GM18517 (cell line): ENCODE results near the gene LENG8.
"Not testable (repeated sequence)": the region's sequence is repeated elsewhere in the genome, so short reads cannot be mapped to it uniquely, and the experiment has no call there.

Experiments used
- ATAC-seq: cut with Tn5 transposase; IDR thresholded peaks from one replicate; pipeline ENCODE4 v1.9.1; 2021; ENCODE audit warnings: mild to moderate bottlenecking, moderate library complexity; ENCODE audit not compliant: unreplicated experiment

Gene LENG8

DNA sequence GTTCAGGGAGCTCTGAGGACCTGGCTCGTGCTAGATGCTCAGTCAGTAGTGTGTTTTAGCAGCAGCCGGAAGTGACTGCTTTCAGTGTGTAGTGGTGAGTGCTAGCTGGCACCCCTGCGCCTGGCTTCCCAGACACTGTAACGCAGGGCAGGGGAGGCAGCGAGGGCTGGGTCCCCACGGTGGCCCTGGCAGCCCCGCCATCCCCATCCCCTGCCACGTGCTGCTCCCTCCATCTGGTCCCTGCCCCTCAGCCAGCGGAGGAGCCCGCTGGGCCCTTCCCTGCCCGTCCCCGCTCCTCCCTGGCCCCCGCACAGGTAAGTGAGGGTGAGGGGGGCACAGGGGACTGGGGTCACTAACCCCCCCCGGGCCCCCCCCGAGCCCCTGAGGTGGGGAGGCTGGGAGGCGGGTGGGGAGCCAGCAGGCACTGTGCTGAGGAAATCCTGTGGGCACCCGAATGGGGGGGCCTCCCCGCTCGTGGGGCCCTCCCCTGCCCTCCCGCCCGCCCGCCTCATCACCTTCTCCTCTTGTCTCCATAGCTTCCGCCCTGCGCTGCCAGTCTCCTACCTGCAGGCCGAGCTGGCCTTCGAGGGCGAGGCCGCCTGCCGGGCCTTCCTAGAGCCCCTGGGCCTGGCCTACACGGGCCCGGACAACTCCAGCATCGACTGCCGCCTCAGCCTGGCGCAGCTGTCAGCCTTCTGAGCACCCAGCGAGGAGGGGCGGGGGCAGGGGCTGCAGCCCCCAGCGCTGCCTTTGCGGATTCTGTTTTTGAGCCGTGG is 11.4 kb downstream of the LENG8 start:
- no peak for ATAC-seq

DNA sequence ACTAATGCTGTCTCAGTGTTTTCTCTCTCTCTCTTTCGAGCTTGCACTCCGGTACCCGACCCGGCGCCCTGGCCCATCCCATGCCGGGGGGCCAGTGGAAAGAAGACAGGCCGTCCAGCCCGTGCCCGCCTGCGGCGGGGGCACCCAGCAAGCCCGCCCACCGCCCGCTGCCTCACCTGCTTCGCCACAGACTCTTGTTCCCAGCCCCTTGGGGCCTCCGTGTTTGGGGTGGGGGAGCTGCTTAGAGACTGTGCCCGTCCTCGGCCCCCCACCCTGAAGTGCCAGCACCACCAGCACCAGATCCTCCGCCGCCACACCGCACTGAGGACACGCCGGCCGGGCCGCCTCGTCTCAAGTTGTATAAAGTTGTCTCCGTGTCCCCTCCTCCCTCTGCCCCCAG is 12.2 kb downstream of the LENG8 start:
- no peak for ATAC-seq

DNA sequence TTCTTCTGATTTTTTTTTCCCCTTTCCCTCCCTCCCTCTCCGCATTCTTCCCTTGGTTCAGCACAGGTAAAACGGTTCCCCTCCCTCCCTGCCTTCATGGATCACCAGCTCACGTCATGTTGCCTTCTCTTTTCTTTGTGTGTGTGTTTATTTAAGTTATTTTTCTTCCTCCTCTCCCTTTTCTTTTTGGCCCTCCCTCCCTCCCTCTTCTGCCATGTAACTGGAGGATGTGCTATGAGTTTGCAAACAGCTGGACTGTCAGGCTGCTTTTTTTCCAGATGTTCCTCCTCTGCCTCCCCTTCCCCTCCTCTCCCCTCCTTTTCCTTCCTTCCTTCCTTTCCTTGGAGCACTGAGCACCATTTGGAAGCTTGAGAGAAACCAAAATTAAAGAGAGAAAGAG is 12.6 kb downstream of the LENG8 start:
- ATAC-seq, result no peak

DNA sequence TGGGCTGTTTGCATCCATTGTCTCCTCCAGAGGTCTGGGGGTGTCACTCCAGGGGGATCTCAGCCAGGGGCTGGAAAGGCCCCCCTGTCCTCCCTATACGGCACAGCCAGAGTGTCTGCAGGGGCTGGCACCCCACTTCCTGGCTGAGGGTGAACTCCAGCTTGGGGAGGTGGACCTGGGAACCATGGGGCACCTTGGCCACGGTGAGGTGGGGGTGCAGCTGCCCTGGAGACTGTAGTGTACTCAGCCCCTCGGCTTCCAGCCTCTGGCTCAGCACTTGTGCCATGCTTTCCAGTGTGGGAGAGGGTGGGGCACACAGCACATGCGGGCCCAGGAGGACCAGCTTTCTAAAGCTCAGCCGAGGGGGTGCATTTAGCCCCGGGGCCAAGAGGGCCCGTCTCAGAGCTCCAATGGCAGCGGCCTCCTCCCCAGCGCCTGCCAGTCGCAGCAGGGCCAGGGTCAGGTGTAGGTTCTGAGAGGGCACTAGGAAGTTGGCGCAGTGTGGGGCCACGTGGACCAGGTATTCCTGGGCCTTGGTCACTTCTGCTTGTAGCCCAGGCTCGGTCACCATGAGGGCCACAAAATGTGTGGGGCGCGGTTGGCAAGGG is 13.2 kb downstream of the LENG8 start:
- ATAC-seq, result no peak

DNA sequence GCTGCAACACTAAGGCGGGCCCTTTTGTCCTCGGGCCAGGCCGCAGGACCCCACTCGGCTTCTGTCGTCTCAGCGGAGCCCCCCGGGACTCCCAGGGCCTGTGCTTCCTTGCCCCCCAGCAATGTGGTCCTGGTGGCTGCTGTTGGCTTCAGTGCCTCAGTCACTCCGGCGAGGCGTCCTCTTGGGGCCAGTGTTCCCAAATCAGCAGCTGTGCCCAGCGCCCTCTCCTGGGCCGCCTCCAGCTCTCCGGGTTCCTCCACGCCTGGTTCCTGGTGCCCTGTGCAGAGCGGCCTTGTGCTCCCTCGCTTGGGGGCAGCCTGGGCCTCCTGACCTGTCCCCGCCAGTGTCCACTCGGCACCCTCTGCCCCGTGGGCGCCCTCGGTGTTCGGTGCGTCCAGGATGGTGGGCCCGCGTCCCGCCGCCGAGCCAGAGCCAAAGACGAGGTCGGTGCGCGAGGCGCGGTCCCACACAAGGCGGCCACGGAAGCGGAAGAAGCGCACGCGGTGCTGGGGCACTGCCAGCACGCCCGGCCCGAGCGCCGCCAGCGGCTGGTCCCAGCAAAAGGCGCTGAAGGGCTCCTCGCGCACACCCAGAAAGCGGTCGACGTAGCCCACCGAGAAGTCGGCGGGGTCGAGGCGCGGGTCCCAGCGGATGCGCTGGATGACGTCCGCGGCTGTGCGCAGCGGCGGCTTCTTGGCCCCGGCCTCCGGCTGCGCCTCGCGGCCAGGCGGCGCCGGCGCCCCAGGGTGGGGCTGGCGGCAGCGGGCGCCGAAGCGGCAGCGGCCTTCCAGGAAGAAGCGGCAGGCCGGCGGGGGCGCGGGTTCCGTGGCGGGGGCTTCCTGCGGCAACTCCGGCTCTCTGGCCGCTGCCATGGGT is 13.9 kb downstream of the LENG8 start:
- ATAC-seq, result peak; percentile 9

DNA sequence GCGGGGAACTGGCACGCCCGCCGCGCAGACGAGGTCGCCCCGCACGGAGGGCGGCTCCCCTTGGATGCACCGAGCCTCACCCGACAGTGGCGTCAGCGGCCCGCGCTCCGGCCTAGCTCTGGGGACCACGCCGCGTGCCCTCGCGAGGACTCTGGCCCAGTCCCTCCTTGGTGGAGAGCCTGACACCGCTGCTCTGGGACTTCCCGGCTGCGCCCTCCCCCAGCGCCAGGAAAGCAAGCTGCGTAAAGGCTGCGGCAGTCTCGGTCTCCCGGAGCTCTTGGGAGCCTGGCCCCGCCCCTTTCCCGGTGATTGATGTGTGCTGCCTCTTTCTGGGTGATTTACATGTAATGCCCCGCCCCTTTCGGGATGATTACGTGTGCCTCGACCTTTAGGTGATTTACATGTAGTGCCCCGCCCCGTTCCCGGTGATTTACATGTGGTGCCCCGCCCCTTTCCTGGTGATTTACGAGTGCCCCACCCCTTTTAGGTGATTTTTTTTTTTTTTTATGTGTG is 14.6 kb downstream of the LENG8 start, which contains the start of gene LENG9:
TSS of gene LENG9 (minus strand) at position 248 of the 513 bp plus-strand sequence. CDS start 252 bp downstream, outside the sequence.
- ATAC-seq, result peak; percentile 67

DNA sequence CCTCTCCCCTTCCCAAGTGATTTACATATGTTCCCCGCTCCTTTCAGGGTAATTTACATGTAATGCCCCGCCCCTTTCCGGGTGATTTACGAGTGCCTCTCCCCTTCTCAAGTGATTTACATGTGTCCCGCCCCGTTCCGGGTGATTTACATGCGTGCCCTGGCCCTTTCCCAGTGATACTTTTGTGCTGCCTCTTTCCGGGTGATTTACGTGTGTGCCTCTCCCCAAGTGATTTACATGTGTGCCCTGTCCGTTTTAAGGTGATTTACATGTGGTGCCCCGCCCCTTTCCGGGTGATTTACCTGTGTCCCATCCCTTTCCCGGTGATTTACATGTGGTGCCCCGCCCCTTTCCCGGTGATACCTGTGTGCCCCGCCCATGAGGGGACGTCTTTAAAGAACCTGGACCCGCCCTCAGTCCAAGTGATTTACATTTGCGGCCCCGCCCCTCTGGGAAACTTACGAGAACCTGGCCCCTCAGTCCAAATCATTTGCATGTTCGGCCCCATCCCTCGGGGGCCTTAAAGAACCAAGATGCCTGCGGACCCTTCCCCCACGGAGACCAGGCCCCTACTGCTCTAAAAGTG is 15.1 kb downstream of the LENG8 start:
- ATAC-seq, result peak; percentile 49

DNA sequence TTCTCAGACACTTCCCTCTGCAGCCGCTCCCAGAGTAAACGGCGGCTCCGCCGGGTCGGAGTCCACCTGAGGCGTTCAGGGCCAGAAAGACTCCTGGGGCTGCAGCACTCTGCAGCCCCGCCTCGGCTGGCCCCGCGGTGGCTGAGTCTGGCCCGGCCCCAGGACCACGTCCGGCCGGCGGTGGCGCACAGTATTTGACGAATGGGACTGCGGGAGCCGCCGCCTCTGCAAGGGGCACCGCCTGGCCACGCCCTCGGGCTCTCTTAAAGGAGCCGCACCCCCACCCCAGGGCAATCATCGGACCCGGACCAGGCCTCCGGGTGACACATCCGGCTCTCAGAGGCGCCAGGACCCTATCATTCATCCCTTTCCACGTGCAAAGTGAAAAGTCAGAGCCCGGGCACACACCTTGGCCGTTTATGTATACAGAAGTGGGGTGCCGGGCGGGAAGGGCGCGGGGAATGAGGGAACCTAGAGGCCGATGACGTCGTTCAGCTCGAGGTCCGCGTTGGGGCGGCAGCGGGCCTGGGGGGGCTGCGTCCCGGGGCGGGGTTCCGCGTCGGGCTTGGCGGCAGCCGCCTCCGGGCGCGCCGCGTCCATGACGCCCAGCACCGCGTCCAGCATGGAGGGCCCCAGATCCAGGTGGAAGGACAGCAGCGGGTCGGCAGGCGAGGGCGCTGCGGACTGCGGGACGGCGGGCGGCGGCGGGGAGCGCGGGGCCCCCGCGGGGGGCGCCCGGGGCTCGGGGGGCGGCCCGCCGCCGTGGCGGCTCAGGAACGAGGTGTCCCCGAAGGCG is 15.8 kb downstream of the LENG8 start:
- peak; percentile 34 for ATAC-seq

DNA sequence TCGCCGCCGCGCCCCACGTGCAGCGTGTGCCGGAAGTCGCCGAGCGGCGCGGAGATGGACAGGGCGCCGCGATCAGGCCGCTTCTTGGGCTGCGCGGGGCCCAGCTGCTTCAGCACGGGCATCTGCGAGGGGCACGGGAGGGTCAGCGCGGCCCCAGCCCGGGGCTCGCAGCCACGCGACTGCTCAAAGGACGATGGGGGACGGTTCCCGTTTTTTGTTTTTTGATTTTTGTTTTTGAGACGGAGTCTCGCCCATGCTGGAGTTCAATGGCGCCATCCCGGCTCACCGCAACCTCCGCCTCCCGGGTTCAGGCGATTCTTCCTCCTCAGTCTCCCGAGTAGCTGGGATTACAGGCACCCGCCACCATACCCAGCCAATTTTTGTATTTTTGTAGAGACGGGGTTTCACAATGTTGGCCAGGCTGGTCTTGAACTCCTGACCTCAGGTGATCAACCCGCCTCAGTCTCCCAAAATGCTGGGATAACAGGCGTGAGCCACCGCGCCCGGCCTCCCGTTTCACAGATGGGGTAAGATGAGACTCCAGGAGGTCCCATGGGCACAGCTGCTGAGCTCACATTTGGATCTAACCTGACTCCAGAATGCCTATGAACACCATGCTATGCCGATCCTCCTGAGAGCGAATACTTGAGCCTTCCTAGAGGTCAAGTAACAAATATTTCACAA is 16.6 kb downstream of the LENG8 start:
- no peak for ATAC-seq

DNA sequence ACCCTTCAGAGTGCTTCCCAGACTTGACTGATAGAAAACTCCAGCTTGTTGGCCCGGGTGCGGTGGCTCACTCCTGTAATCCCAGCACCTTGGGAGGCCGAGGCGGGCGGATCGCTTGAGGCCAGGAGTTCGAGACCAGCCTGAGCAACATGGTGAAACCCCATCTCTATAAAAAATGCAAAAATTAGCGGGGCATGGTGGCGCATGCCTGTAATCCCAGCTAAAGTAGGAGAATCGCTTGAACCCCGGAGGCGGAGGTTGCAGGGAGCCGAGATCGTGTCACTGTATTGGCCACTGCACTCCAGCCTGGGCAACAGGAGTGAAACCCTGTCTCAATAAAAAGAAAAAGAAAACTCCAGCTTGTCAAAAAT is 17.1 kb downstream of the LENG8 start:
- ATAC-seq, result not testable (repeated sequence)

DNA sequence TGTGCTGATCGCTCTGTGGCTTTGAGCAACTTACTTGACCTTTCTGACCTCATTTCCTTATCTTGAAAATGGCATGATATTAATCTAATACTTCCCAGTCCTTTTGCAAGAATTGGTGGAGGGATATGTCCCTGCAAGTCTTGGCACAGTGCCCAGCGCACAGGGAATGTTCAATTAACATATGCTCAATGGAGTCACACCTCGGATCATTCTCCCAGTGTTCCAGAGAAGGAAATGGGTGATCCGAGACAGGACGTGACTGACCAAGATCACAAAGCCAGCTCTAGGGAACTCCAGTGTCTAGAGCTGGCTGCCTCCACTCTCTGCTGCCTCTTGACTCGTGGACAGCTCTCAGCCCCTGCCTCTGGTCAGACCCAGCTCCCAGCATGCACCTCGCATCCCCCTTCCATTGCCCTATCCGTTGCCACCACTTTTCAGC is 20.5 kb downstream of the LENG8 start:
- no peak for ATAC-seq

DNA sequence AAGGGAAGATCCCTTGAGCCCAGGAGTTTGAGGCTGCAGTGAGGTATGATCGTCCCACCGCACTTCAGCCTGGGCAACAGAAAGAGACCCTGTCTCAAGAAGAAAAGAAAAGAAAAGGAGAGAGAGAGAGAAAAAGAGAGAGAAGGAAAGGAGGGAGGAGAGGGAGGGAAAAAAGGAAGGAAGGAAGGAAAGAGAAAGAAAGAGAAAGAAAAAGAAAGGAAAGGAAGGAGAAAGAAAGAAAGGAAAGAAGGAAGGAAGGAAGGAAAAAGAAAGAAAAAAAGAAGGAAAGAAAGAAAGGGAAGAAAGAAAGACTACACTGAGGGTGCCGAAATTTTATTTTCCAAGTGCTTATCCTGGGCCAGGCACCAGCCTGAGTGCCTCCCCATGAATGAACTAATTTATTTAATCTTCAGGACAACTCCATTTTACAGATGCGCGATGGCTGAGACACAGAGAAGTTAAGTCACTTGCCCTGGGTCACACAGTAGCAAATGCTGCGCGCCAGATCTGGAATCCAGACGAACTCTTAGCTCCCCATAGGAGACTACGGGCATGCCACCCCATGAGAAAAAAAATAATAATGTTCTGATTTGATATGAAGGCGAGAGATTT is 21.4 kb downstream of the LENG8 start:
- no peak for ATAC-seq

DNA sequence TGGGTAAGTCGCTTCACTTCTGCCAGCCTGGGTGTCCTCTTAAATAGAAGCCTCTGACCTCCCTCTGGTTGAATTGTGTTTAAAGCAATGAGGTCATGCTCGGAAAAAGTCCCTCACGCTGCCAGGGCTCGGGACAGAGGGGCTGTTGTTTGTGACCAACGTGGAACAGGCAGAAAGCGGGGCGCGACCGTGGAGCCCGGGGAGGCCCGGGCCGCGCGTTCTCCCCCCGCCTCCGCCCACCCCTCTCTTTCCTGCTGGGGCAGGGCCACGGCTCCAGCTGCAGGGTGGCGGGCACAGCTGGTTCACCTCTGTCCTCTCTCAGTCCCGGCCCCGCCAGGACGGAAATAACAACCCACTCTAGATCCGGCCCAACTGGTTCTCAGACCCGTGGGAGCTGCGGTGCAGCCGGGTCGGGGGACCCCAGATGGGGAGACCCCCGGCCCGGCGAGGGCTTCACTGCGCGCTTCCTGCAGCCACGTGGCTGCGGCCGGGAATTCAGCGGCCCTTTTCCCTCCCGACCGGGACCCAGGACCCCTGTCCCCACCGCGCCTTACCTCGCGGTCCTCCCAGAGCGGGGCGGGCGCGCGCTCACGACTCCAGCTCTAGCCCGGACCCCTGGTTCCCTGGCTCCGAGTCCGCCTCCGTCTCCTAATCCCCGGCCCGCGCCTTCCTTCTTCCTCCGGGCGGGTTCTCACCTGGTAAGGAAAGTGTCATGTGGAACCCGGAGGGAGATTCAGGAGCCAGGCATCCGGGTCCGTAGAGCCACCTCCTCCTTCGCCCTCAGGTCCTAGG is 22.2 kb downstream of the LENG8 start:
- ATAC-seq, result no peak

DNA sequence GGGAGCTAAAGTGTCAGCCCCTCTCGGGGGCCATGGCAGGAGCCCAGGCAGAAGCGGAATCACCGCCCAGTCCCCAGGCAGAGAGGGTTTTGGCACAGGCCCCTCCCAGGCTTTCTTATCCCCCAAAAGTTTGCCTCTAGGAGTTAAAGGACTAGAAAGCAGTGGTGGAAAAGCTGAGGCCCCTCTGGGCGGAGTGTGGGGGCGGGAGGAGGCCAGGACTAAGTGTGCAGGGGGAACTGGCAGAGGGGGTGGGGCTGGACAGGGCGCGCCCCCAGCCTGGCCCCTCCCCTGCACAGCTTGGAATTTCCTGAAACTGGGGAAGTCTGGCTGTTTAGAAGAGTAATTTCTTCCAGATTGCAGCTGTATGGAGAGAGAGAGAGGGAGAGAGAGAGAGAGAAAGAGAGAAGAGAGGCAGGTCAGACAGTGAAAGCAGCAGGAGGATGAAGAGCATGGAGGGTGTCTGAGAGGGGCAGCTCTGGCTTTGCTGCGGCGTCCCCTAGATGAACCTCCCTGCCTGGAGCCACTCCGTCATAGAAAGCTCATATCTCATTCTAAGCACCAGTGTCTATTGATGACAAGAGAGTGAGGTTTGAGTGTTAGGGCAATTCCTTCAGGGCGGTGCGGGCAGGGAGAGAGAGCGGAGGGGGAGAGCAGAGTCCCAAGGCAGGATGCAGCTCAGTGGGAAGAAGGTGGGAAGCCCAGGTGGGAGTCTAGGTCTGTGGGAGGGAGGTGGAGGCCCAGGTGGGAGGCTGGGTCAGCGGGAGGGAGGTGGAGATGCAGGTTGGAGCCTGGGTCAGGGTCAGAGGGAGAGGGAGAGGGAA is 24.3 kb downstream of the LENG8 start, which contains the start of gene CDC42EP5:
TSS of gene CDC42EP5 (minus strand) at position 226 of the 821 bp plus-strand sequence. CDS start 7,749 bp downstream, outside the sequence.
- no peak for ATAC-seq

DNA sequence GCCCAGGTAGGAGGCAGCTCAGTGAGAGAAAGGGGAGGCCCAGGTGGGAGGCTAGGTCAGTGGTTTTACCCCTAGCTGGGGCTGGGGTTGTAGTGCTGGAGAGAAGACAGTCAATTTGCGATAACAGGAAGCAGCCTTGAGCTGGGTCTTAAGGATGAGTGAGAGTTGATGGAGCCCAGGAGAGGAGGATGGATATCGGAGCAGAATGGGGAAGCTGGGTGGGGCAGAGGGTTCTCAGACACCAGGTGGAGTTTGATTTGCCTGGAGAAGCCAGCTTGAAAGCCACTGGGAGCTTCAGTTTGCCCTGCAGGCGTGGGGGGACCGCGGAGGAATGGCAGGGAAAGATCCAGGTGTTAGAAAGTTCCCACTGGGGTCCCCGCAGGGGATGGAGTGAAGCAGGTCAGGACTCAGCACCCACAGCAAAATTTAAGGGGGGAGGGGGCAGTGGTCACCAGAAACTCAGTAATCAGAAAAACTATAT is 24.9 kb downstream of the LENG8 start:
- ATAC-seq, result no peak

DNA sequence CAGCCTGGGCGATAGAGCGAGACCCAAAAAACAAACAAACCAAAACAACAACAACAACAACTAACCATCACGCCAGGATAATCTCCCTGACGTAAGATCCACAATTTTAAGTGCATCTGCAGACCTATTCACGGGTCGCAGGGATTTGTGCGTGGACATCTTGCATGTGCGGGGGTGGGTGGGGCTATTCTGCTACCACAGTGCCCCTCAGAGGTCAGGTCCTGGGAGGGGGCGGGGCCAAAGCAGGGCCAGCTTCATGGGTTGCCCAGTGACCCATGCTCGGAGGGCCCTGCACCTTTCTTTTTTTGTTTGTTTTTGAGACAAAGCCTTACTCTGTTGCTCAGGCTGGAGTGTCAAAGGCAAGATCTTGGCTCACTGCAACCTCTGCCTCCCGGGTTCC is 26.7 kb downstream of the LENG8 start:
- ATAC-seq, result no peak

DNA sequence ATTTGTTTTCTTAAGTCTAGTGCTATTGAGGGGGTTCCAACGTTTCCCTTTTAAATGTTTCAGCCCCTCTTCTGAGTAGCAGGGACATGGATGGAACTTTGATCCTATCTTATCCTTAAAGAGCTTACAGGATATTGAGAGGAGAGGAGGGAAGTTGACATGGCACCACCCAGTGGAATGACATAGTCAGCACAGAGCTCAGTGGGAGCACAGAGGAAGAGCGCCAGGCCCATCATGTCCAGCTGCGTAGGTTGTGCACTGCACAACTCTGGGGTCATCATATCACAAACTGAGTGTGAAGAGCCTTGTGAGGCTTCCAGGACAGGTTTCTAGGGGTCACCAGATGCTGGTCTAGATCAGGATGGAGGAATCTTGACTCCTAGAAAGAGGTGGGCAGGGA is 28.7 kb downstream of the LENG8 start:
- no peak for ATAC-seq
